GM21381 (cell line): ENCODE measurements around the gene ITGAV.

Experiments
- ATAC-seq: cut with Tn5 transposase; IDR thresholded peaks from one replicate; pipeline ENCODE4 v1.9.1; 2021; ENCODE audit warnings: mild to moderate bottlenecking, moderate library complexity; ENCODE audit not compliant: unreplicated experiment

Gene ITGAV

DNA sequence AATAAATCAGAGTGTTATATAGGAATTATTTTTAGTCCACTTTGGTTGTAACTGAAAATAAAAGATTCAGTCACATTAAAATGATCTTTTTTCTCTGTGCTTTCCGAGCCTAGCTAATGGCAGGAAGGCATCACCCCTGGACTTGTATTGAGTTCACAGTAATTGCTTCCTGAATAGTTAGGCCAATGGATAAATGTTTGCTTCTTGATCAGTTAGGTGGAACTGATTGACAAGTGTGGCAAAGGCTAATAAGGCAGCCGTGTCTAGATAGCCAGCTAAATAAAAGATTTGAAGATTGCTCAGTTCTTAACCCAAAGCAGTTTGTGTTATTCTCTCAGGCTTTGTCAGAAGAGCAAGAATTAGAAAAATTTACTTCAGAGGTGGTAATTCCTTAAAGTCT, 124.8 kb downstream of the ITGAV start:
- no peak for ATAC-seq

DNA sequence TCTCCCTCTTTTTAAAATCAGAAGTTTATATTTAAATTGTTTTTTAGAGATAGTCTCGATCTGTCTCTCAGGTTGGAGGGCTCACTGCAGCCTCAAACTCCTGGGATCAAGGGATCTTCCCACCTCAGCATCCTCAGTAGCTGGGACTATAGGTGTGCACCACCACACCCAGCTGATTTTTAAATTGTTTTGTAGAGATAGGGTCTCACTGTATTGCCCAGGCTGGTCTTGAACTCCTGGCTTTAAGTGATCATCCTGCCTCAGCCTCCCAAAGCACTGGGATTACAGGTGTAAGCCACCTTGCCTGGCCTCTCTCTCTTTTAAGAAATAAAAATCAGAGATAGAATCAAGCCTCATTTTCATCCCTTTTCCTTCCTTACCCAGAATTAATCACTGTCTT, 126.1 kb downstream of the ITGAV start:
- ATAC-seq, result no peak

- ATAC-seq, result no peak
Measured at GRCh38 chr2:186716899-186717298, 127.0 kb downstream of the ITGAV start.

- ATAC-seq, result no peak
Measured at GRCh38 chr2:186717320-186718007, 127.6 kb downstream of the ITGAV start.

DNA sequence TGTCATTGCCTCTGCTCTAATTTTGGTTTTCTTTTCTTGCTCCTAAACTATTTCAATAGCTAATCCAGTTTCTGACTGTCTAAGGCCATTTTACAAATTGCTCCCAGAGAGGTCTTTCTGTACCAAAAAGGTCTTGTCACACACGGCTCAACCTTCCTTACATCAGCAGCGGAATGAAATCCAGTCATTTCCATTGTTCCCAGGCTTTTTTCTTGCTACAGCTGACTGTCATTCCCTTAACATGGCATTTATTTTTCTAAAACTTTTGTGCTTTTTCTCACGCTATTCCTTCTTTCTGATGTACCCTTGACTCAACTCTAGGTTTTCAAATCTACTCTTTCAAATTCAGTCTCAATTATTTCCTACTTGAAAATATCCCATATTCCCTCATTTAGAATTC, 128.3 kb downstream of the ITGAV start:
- no peak for ATAC-seq

- ATAC-seq, result no peak
Measured at GRCh38 chr2:186718903-186719302, 129.0 kb downstream of the ITGAV start.

DNA sequence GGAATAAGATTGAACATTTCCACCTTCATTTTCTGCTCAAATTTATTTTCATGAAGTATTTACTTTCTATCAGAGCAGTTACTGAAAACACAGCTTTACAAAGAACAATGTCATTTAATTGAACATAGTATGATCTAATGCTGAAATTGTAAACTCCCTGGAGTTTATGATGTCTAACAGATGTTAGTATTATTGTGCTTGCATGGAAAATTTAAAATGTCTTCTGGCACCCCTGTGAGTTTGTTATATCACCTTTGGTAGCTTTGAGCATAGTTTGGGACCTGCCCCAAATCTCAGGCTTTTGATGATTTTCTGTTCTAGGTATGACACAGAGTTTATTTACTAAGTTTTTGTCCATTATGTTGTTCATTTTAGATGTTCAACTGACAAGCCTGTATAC, 132.1 kb downstream of the ITGAV start:
- no peak for ATAC-seq

DNA sequence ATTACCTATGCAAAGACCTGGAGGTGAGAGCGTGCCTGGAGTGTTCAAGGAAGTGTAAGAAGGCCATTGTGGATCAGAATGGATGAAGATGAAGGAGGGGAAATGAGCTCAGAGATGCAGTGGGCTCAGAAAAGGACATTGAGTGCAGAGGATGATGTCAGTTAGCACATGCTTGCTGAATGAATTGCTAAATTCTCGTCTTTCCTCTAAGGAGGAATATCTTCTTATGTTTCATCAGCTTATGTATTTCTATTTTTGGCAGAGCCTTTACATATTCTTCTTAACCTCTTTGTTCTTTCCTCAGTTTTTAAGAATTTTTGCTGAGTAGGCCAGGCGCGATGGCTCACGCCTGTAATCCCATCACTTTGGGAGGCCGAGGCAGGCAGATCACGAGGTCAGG, 134.9 kb downstream of the ITGAV start:
- ATAC-seq, result no peak

GRCh38 chr2:186725783-186726182, 135.9 kb downstream of the ITGAV start:
- ATAC-seq, result no peak

DNA sequence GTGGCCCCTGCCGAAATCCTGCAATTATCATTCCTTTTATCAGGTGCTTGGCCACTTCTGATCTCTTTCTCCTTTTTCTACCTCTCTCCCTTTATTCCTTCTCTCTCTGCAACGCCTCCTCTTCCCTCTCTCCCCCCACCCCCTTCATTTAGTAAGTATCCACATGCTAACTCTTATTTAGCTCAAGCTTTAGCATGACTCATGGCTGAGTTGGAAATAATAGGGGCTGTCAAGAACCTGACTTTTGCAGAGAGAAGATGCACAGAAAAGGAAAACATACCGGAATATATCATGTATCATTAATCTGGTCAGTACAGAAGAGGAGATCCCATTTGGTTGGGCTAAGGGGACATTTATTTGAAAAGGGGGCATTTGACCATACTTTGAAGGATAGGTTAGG, 137.1 kb downstream of the ITGAV start:
- no peak for ATAC-seq

GRCh38 chr2:186728631-186729030, 138.8 kb downstream of the ITGAV start:
- ATAC-seq, result no peak
